Measurements from ENCODE around the gene PYCARD.

PYCARD gene

DNA sequence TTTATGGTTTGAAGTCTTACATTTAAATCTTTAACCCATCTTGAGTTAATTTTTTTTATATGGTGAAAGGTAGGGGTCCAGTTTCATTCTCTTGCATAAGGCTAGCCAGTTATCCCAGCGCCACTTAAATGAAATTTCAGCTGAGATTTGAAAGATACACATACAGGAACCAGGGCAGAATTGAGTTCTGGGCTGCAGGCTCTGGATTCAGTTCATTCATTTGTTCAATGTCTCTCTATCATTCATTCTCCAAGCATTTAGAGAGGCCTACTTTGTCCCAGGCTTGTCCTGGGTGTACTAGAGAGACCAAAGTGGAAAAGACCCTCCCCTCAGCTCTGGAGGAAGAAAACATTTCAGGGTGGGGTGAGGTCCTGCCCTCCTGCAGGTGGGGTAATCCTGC lies 10.8 kb upstream of the PYCARD start:
- H3K27me3 ChIP-seq (ENCODE audit: insufficient read depth, low read length, poor library complexity) = peaks cover 13% of the 10 kb centered on the region
- no peak overlapping the region for H3K4ac ChIP-seq (ENCODE audit: low read depth, low read length)
- no peak overlapping the region for H2BK5ac ChIP-seq (ENCODE audit: low read length)
- no peaks in the 10 kb centered on the region for H3K79me2 ChIP-seq (ENCODE audit: control insufficient read depth, insufficient read depth, low read length)
- H3K4me3 ChIP-seq (ENCODE audit: low read length) = no peak overlapping the region
- DNase-seq = no peak
- H3K23ac ChIP-seq (ENCODE audit: low read length) = no peak overlapping the region
- no peak overlapping the region for H3K4me2 ChIP-seq (ENCODE audit: low read length)
- no peaks in the 10 kb centered on the region for H3K4me1 ChIP-seq (ENCODE audit: control insufficient read depth, low read depth, low read length)
- no peak overlapping the region for H2BK15ac ChIP-seq (replicated peaks; ENCODE audit: low read depth)
- no peak overlapping the region for H3K27ac ChIP-seq (ENCODE audit: low read depth, low read length)
- no peaks in the 10 kb centered on the region for H3K36me3 ChIP-seq (ENCODE audit: control insufficient read depth, insufficient read depth, low read length)
- no CpG with 5 or more reads among the region's 1 CpG for WGBS (ENCODE audit: extremely low coverage, insufficient coverage, low lambda C conversion rate)
- H3K56ac ChIP-seq (ENCODE audit: low read length) = no peak overlapping the region
- H3K79me1 ChIP-seq (ENCODE audit: low read length) = no peaks in the 10 kb centered on the region
- H4K8ac ChIP-seq (ENCODE audit: low read depth, low read length) = no peak overlapping the region
- H3K18ac ChIP-seq (ENCODE audit: low read length) = no peak overlapping the region
- no peak overlapping the region for H3K9ac ChIP-seq (ENCODE audit: low read length)
- no peak overlapping the region for H4K5ac ChIP-seq (ENCODE audit: low read length)
- H2AK5ac ChIP-seq (ENCODE audit: low read length) = no peak overlapping the region
- no peak overlapping the region for H2BK120ac ChIP-seq (ENCODE audit: low read depth, low read length)

GRCh38 chr16:31206776-31207175 lies 4.2 kb upstream of the PYCARD start:
- Histone ChIP-seq H2BK15ac (replicated peaks; ENCODE audit: low read depth) (no peak overlapping the region), H3K4me3 (ENCODE audit: low read length) (no peak overlapping the region), H3K79me1 (ENCODE audit: low read length) (no peaks in the 10 kb centered on the region), H3K79me2 (ENCODE audit: control insufficient read depth, insufficient read depth, low read length) (no peaks in the 10 kb centered on the region), H2BK5ac (ENCODE audit: low read length) (no peak overlapping the region), H4K8ac (ENCODE audit: low read depth, low read length) (no peak overlapping the region), H3K4me1 (ENCODE audit: control insufficient read depth, low read depth, low read length) (no peaks in the 10 kb centered on the region), H3K4ac (ENCODE audit: low read depth, low read length) (no peak overlapping the region), H3K27ac (ENCODE audit: low read depth, low read length) (no peak overlapping the region), H3K56ac (ENCODE audit: low read length) (no peak overlapping the region), H3K27me3 (ENCODE audit: insufficient read depth, low read length, poor library complexity) (no peaks in the 10 kb centered on the region), H2AK5ac (ENCODE audit: low read length) (no peak overlapping the region), H3K36me3 (ENCODE audit: control insufficient read depth, insufficient read depth, low read length) (no peaks in the 10 kb centered on the region), H3K9ac (ENCODE audit: low read length) (no peak overlapping the region), H4K5ac (ENCODE audit: low read length) (no peak overlapping the region), H3K23ac (ENCODE audit: low read length) (no peak overlapping the region), H3K18ac (ENCODE audit: low read length) (no peak overlapping the region), H2BK120ac (ENCODE audit: low read depth, low read length) (no peak overlapping the region), H3K4me2 (ENCODE audit: low read length) (no peak overlapping the region)
- WGBS (ENCODE audit: extremely low coverage, insufficient coverage, low lambda C conversion rate) = no CpG with 5 or more reads among the region's 6 CpGs
- no peak for DNase-seq

GRCh38 chr16:31204871-31205666 lies 2.5 kb upstream of the PYCARD start:
- H2BK5ac ChIP-seq (ENCODE audit: low read length) = no peak overlapping the region
- no CpG with 5 or more reads among the region's 9 CpGs for WGBS (ENCODE audit: extremely low coverage, insufficient coverage, low lambda C conversion rate)
- H3K56ac ChIP-seq (ENCODE audit: low read length) = no peak overlapping the region
- H3K18ac ChIP-seq (ENCODE audit: low read length) = no peak overlapping the region
- H2AK5ac ChIP-seq (ENCODE audit: low read length) = no peak overlapping the region
- H3K27ac ChIP-seq (ENCODE audit: low read depth, low read length) = no peak overlapping the region
- no peaks in the 10 kb centered on the region for H3K79me2 ChIP-seq (ENCODE audit: control insufficient read depth, insufficient read depth, low read length)
- no peak overlapping the region for H3K4ac ChIP-seq (ENCODE audit: low read depth, low read length)
- no peaks in the 10 kb centered on the region for H3K27me3 ChIP-seq (ENCODE audit: insufficient read depth, low read length, poor library complexity)
- no peak overlapping the region for H4K8ac ChIP-seq (ENCODE audit: low read depth, low read length)
- no peak overlapping the region for H2BK120ac ChIP-seq (ENCODE audit: low read depth, low read length)
- peaks cover 2% of the 10 kb centered on the region for H3K4me1 ChIP-seq (ENCODE audit: control insufficient read depth, low read depth, low read length)
- no peaks in the 10 kb centered on the region for H3K79me1 ChIP-seq (ENCODE audit: low read length)
- H3K4me3 ChIP-seq (ENCODE audit: low read length) = no peak overlapping the region
- H3K9ac ChIP-seq (ENCODE audit: low read length) = no peak overlapping the region
- no peak overlapping the region for H4K5ac ChIP-seq (ENCODE audit: low read length)
- no peaks in the 10 kb centered on the region for H3K36me3 ChIP-seq (ENCODE audit: control insufficient read depth, insufficient read depth, low read length)
- no peak for DNase-seq
- H3K23ac ChIP-seq (ENCODE audit: low read length) = no peak overlapping the region
- H3K4me2 ChIP-seq (ENCODE audit: low read length) = no peak overlapping the region
- H2BK15ac ChIP-seq (replicated peaks; ENCODE audit: low read depth) = no peak overlapping the region

GRCh38 chr16:31201582-31202413 lies 762 bp downstream of the PYCARD start:
- peak; percentile 88 for DNase-seq
- no peak overlapping the region for H3K18ac ChIP-seq (ENCODE audit: low read length)
- no peaks in the 10 kb centered on the region for H3K27me3 ChIP-seq (ENCODE audit: insufficient read depth, low read length, poor library complexity)
- no peaks in the 10 kb centered on the region for H3K79me1 ChIP-seq (ENCODE audit: low read length)
- H3K27ac ChIP-seq (ENCODE audit: low read depth, low read length) = peak overlapping the region; percentile 24
- peaks cover 2% of the 10 kb centered on the region for H3K4me1 ChIP-seq (ENCODE audit: control insufficient read depth, low read depth, low read length)
- H2BK15ac ChIP-seq (replicated peaks; ENCODE audit: low read depth) = no peak overlapping the region
- H4K5ac ChIP-seq (ENCODE audit: low read length) = no peak overlapping the region
- peak overlapping the region; percentile 76 for H3K9ac ChIP-seq (ENCODE audit: low read length)
- H3K56ac ChIP-seq (ENCODE audit: low read length) = peak overlapping the region; percentile 93
- no peak overlapping the region for H2BK5ac ChIP-seq (ENCODE audit: low read length)
- no peak overlapping the region for H4K8ac ChIP-seq (ENCODE audit: low read depth, low read length)
- H3K4me3 ChIP-seq (ENCODE audit: low read length) = peak overlapping the region; percentile 41
- H2BK120ac ChIP-seq (ENCODE audit: low read depth, low read length) = no peak overlapping the region
- no peaks in the 10 kb centered on the region for H3K36me3 ChIP-seq (ENCODE audit: control insufficient read depth, insufficient read depth, low read length)
- peak overlapping the region; percentile 38 for H3K4me2 ChIP-seq (ENCODE audit: low read length)
- no peak overlapping the region for H3K23ac ChIP-seq (ENCODE audit: low read length)
- no CpG with 5 or more reads among the region's 35 CpGs for WGBS (ENCODE audit: extremely low coverage, insufficient coverage, low lambda C conversion rate)
- no peaks in the 10 kb centered on the region for H3K79me2 ChIP-seq (ENCODE audit: control insufficient read depth, insufficient read depth, low read length)
- no peak overlapping the region for H2AK5ac ChIP-seq (ENCODE audit: low read length)
- no peak overlapping the region for H3K4ac ChIP-seq (ENCODE audit: low read depth, low read length)

DNA sequence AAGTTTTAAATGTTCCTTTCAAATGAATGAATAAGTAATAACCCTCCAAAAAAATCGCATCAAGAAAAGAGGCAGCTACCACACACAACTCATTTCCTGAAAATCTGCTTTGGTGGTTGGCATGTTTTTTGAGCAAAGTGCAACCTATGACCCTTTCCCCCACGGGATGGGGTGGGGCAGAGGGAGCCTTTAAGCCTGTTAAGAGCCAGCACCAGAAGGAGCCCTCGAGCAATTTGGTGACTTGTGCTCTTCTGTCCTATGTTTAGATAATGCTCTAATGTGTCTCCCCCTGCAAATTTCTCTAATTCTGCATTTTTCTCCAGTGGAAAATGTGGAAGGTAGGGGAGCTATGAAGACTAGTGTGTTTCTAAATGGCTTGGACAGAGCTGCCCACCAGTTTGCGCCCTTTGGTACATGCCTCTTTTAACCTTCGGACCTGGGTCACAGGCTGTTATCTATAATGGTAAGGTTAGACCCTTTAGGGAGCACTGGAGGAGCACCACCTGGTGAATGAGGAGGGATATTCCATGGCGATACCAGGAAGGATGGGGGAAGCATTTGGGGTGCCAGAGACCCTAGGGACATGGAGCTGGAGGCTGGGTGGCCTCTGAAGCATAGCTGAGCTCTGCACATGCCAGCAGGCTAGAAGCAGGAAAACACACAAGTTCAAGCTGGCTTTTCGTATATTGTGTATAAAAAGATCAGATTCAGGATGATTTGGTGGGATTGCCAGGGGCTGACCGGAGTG lies 1.6 kb downstream of the PYCARD start:
- peak; percentile 70 for DNase-seq
- Histone ChIP-seq H3K36me3 (ENCODE audit: control insufficient read depth, insufficient read depth, low read length) (peaks cover 5% of the 10 kb centered on the region), H3K27me3 (ENCODE audit: insufficient read depth, low read length, poor library complexity) (no peaks in the 10 kb centered on the region), H2BK120ac (ENCODE audit: low read depth, low read length) (no peak overlapping the region), H3K23ac (ENCODE audit: low read length) (no peak overlapping the region), H3K4me2 (ENCODE audit: low read length) (peak overlapping the region; percentile 13), H3K4me3 (ENCODE audit: low read length) (no peak overlapping the region), H3K4me1 (ENCODE audit: control insufficient read depth, low read depth, low read length) (peaks cover 2% of the 10 kb centered on the region), H2BK5ac (ENCODE audit: low read length) (no peak overlapping the region), H3K4ac (ENCODE audit: low read depth, low read length) (no peak overlapping the region), H4K8ac (ENCODE audit: low read depth, low read length) (no peak overlapping the region), H3K18ac (ENCODE audit: low read length) (no peak overlapping the region), H3K56ac (ENCODE audit: low read length) (peak overlapping the region; percentile 75), H4K5ac (ENCODE audit: low read length) (no peak overlapping the region), H2AK5ac (ENCODE audit: low read length) (no peak overlapping the region), H3K79me2 (ENCODE audit: control insufficient read depth, insufficient read depth, low read length) (no peaks in the 10 kb centered on the region), H3K79me1 (ENCODE audit: low read length) (no peaks in the 10 kb centered on the region), H3K27ac (ENCODE audit: low read depth, low read length) (peak overlapping the region; percentile 24), H2BK15ac (replicated peaks; ENCODE audit: low read depth) (no peak overlapping the region), H3K9ac (ENCODE audit: low read length) (peak overlapping the region; percentile 76)
- no CpG with 5 or more reads among the region's 8 CpGs for WGBS (ENCODE audit: extremely low coverage, insufficient coverage, low lambda C conversion rate)
